ENCODE data around the gene IGSF21.

GRCh38 chr1:18253093-18253492 lies 145.5 kb downstream of the IGSF21 start:
- TF ChIP-seq REST (IDR thresholded peaks at IDR 0.05) (no peak), RAD21 (conservative IDR thresholded peaks at IDR 0.05 in 1 of 2, IDR thresholded peaks at IDR 0.05 in 1 of 2) (no peak), CTCF (IDR thresholded peaks at IDR 0.05) (no peak), MAX (IDR thresholded peaks at IDR 0.05) (no peak), ELK1 (IDR thresholded peaks at IDR 0.05; ENCODE audit: low read depth, low read length) (no peak)
